HL-60 (cell line): ENCODE results near the gene CASTOR2.

ENCODE experiments used
- DNase-seq, 2 experiments: peaks; one replicate each; pipeline ENCODE4 v3.0.0-alpha.2; 2010 to 2020; ENCODE audit warnings: low read depth in 1 of 2, low spot score in 1 of 2
- H3K27ac ChIP-seq: fragments of 250-450 bp; sonication (Bioruptor Pico); replicated peaks from 2 replicates; pipeline ENCODE4 v1.5.1; 2020; ENCODE audit warnings: mild to moderate bottlenecking, moderate library complexity
- H3K27me3 ChIP-seq: fragments of 250-450 bp; sonication (Bioruptor Pico); 2 replicates; pipeline ENCODE4 v1.5.1; 2021; ENCODE audit warnings: mild to moderate bottlenecking, moderate library complexity; ENCODE audit not compliant: insufficient read depth, poor library complexity, severe bottlenecking
- H3K4me3 ChIP-seq: replicated peaks from 2 replicates; pipeline ENCODE4 v1.5.1; 2011; ENCODE audit warnings: mild to moderate bottlenecking, control low read depth, low read length; ENCODE audit not compliant: insufficient read depth
- CTCF ChIP-seq: IDR thresholded peaks from one replicate; pipeline ENCODE4 v1.5.1; 2011; ENCODE audit warnings: low read length, control low read depth, inconsistent platforms; ENCODE audit not compliant: insufficient read depth
- GABPA ChIP-seq: IDR thresholded peaks from 2 replicates; pipeline ENCODE4 v1.6.1; 2012; ENCODE audit warnings: low read depth
- POLR2AphosphoS5 ChIP-seq: IDR thresholded peaks from 2 replicates; pipeline ENCODE4 v1.6.1; 2012; ENCODE audit warnings: low read depth
- SPI1 ChIP-seq: IDR thresholded peaks from 2 replicates; pipeline ENCODE4 v1.6.1; 2012; ENCODE audit warnings: low read depth, mild to moderate bottlenecking, borderline replicate concordance
- TF ChIP-seq, protein P1 (sequence below): IDR thresholded peaks from 2 replicates; pipeline ENCODE4 v1.6.1; 2012; ENCODE audit warnings: low read depth; ENCODE audit not compliant: insufficient replicate concordance

The CASTOR2 gene

GRCh38 chr7:75042286-75042685, 77.8 kb downstream of the CASTOR2 start:
- Histone ChIP-seq H3K27ac (no peak overlapping the region), H3K27me3 (no peaks in the 10 kb centered on the region), H3K4me3 (no peak overlapping the region)
- no peak for DNase-seq
- TF ChIP-seq SPI1 (no peak), CTCF (no peak), POLR2AphosphoS5 (no peak), GABPA (no peak)
- TF ChIP-seq, protein P1, sequence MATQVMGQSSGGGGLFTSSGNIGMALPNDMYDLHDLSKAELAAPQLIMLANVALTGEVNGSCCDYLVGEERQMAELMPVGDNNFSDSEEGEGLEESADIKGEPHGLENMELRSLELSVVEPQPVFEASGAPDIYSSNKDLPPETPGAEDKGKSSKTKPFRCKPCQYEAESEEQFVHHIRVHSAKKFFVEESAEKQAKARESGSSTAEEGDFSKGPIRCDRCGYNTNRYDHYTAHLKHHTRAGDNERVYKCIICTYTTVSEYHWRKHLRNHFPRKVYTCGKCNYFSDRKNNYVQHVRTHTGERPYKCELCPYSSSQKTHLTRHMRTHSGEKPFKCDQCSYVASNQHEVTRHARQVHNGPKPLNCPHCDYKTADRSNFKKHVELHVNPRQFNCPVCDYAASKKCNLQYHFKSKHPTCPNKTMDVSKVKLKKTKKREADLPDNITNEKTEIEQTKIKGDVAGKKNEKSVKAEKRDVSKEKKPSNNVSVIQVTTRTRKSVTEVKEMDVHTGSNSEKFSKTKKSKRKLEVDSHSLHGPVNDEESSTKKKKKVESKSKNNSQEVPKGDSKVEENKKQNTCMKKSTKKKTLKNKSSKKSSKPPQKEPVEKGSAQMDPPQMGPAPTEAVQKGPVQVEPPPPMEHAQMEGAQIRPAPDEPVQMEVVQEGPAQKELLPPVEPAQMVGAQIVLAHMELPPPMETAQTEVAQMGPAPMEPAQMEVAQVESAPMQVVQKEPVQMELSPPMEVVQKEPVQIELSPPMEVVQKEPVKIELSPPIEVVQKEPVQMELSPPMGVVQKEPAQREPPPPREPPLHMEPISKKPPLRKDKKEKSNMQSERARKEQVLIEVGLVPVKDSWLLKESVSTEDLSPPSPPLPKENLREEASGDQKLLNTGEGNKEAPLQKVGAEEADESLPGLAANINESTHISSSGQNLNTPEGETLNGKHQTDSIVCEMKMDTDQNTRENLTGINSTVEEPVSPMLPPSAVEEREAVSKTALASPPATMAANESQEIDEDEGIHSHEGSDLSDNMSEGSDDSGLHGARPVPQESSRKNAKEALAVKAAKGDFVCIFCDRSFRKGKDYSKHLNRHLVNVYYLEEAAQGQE, result no peak

DNA sequence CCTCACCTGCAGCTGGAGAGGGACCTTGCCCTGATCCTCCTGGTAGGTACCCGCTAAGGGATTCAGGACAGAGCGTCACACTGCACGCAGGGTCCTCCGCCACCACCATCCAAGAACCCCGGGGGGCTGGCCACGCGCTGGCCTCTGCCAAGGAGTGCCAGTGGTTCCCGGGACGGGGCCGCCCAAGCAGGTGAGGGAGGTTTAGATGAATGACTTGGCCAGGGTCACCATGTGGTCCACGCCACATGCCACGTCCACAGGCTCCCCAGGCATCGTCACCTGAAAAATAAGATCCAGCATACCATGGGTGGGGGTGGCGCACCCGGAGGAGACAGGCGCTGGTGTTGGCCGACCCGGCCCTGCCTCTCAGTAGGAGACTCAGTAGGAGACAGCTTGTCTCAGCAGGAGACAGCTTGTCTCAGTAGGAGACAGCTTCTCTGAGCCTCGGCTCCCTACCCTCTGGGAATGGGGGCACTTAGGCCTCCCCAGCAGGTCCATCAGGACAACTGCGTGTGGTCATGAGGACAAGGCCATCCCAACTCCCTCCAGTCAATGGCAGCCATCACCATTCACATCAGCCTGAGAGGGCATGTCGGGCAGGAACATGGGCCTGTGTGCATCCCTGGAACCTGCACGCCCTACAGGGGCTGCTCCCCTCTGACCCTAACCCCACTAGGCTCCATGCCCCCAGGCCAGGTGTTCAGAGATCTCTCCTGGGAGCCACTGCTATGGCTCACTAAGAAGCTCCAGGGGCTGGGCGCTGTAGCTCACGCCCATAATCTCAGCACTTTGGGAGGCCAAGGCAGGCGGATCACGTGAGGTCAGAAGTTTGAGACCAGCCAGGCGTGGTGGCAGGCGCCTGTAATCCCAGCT, 78.6 kb downstream of the CASTOR2 start:
- no peak for TF ChIP-seq POLR2AphosphoS5
- H3K27ac ChIP-seq, result no peak overlapping the region
- H3K4me3 ChIP-seq, result no peak overlapping the region
- H3K27me3 ChIP-seq, result no peaks in the 10 kb centered on the region
- no peak for DNase-seq

DNA sequence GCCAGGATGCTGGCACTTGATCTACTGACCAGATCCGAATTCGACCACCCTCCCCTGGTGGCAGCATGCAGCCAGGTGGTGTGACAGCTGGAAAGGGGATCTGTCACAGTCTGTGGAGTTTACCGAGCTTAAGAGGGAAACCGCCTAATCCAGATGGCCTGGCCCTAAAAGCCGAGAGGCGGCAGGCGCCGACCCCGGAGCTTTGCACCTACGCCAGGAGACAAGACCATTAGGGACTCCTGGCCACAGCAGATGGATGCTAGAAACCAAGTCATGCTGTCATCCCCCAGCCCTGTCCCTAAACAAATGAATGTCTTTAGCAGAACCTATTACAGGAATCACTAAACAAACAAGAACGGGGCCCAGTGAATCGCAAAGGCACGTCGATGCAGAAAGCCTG, 81.4 kb downstream of the CASTOR2 start:
- Histone ChIP-seq H3K27me3 (no peaks in the 10 kb centered on the region), H3K27ac (no peak overlapping the region), H3K4me3 (no peak overlapping the region)
- DNase-seq, result no peak
- no peak for TF ChIP-seq GABPA
- TF ChIP-seq, protein P1, result no peak
- TF ChIP-seq POLR2AphosphoS5, result no peak
- no peak for TF ChIP-seq SPI1
- TF ChIP-seq CTCF, result no peak

GRCh38 chr7:75048435-75049379, 84.2 kb downstream of the CASTOR2 start:
- no peak for DNase-seq
- H3K27ac ChIP-seq, result no peak overlapping the region

More at GRCh38 chr7:75048435-75049379, 84.2 kb downstream of the CASTOR2 start:
- TF ChIP-seq POLR2AphosphoS5, result no peak
- TF ChIP-seq, protein P1, result no peak
- TF ChIP-seq SPI1, result no peak
- no peak for TF ChIP-seq CTCF
- no peak for TF ChIP-seq GABPA
- Histone ChIP-seq H3K4me3 (no peak overlapping the region), H3K27me3 (no peaks in the 10 kb centered on the region)
